Myocyte (in vitro differentiated cells): Measurements from ENCODE around the gene TAF10. TPM values are rescaled to one million over a fixed set of nuclear protein-coding genes. Genes with fewer than 3 reads are reported as not detected.

Experiments
- DNase-seq: peaks from one replicate; pipeline ENCODE4 v3.0.0-alpha.2; 2012; ENCODE audit warnings: low read depth
- total RNA-seq: library from RNA; depleted of rRNA; stranded (reverse); fragments of >200 nt; gene quantifications from 2 replicates; pipeline ENCODE4 v1.2.3, GENCODE V29; 2014

The TAF10 gene
- total RNA-seq, 1 donor from 2014 or later = 84.2 TPM

- DNase-seq = no peak
Observed at GRCh38 chr11:6586434-6587359, 25.3 kb downstream of the TAF10 start.

GRCh38 chr11:6584528-6584927, 27.5 kb downstream of the TAF10 start:
- DNase-seq = no peak

- no peak for DNase-seq
Observed at GRCh38 chr11:6583584-6583983, 28.4 kb downstream of the TAF10 start.

GRCh38 chr11:6579681-6580080, 32.3 kb downstream of the TAF10 start:
- DNase-seq = no peak

- DNase-seq = no peak
Observed at GRCh38 chr11:6578134-6578533, 33.9 kb downstream of the TAF10 start.

GRCh38 chr11:6576471-6577373, 35.3 kb downstream of the TAF10 start:
- peak; percentile 65 for DNase-seq

- no peak for DNase-seq
Observed at GRCh38 chr11:6574816-6575715, 37.0 kb downstream of the TAF10 start.

GRCh38 chr11:6572215-6572614, 39.8 kb downstream of the TAF10 start:
- DNase-seq = peak; percentile 65

GRCh38 chr11:6571434-6572008, 40.5 kb downstream of the TAF10 start:
- DNase-seq = no peak

GRCh38 chr11:6570691-6571427, 41.2 kb downstream of the TAF10 start:
- DNase-seq = no peak

- no peak for DNase-seq
Observed at GRCh38 chr11:6569706-6570105, 42.3 kb downstream of the TAF10 start.

GRCh38 chr11:6568191-6568918, 43.7 kb downstream of the TAF10 start:
- DNase-seq = peak; percentile 82

- no peak for DNase-seq
Observed at GRCh38 chr11:6567371-6567745, 44.7 kb downstream of the TAF10 start.

- DNase-seq = peak; percentile 75
Observed at GRCh38 chr11:6566704-6567370, 45.2 kb downstream of the TAF10 start.

GRCh38 chr11:6565988-6566703, 45.9 kb downstream of the TAF10 start:
- no peak for DNase-seq

- no peak for DNase-seq
Observed at GRCh38 chr11:6565325-6565724, 46.7 kb downstream of the TAF10 start.

- DNase-seq = no peak
Observed at GRCh38 chr11:6563667-6564066, 48.3 kb downstream of the TAF10 start.

- DNase-seq = no peak
Observed at GRCh38 chr11:6563121-6563619, 48.8 kb downstream of the TAF10 start.
